IPS-NIHi11 (cell line): Measurements from ENCODE around the gene CLPTM1.
"Not testable (repeated sequence)": the region's sequence is repeated elsewhere in the genome, so short reads cannot be mapped to it uniquely, and the experiment has no call there.

Experiments used
- DNase-seq: peaks from one replicate; pipeline ENCODE4 v3.0.0; 2012; ENCODE audit warnings: mixed read lengths, low spot score

CLPTM1 gene

GRCh38 chr19:44975444-44975843 lies 20.3 kb downstream of the CLPTM1 start:
- DNase-seq, result no peak

GRCh38 chr19:44984005-44984404 lies 28.8 kb downstream of the CLPTM1 start:
- no peak for DNase-seq

- no peak for DNase-seq
These were observed 30.3 kb downstream of the CLPTM1 start for GRCh38 chr19:44985445-44985844.

GRCh38 chr19:44986389-44986788 lies 31.2 kb downstream of the CLPTM1 start:
- DNase-seq, result no peak

GRCh38 chr19:44987148-44987675 lies 32.0 kb downstream of the CLPTM1 start:
- no peak for DNase-seq

GRCh38 chr19:44988273-44988672 lies 33.1 kb downstream of the CLPTM1 start:
- DNase-seq, result no peak

GRCh38 chr19:44988896-44989556 lies 33.8 kb downstream of the CLPTM1 start:
- DNase-seq, result peak; percentile 88

- no peak for DNase-seq
These were observed 35.3 kb downstream of the CLPTM1 start for GRCh38 chr19:44990459-44990858.

GRCh38 chr19:44990966-44991365 lies 35.8 kb downstream of the CLPTM1 start:
- no peak for DNase-seq

GRCh38 chr19:44992336-44993163 lies 37.4 kb downstream of the CLPTM1 start:
- DNase-seq, result no peak

GRCh38 chr19:44993526-44993925 lies 38.3 kb downstream of the CLPTM1 start:
- no peak for DNase-seq

GRCh38 chr19:44993926-44994537 lies 38.9 kb downstream of the CLPTM1 start:
- no peak for DNase-seq

- DNase-seq, result no peak
These were observed 42.8 kb downstream of the CLPTM1 start for GRCh38 chr19:44998025-44998424.

GRCh38 chr19:44999131-44999925 lies 44.1 kb downstream of the CLPTM1 start:
- DNase-seq, result not testable (repeated sequence)

- DNase-seq, result not testable (repeated sequence)
These were observed 45.5 kb downstream of the CLPTM1 start for GRCh38 chr19:45000665-45001064.

GRCh38 chr19:45001087-45001739 lies 46.0 kb downstream of the CLPTM1 start, which contains the start of gene RELB:
Gene RELB (plus strand): TSS chr19:45001464. CDS start chr19:45001580, 116 bp downstream.
- DNase-seq, result peak; percentile 99

GRCh38 chr19:45003485-45003884 lies 48.3 kb downstream of the CLPTM1 start:
- no peak for DNase-seq

GRCh38 chr19:45005787-45006186 lies 50.6 kb downstream of the CLPTM1 start:
- DNase-seq, result no peak

- peak; percentile 14 for DNase-seq
These were observed 53.4 kb downstream of the CLPTM1 start for GRCh38 chr19:45008552-45008951.

- no peak for DNase-seq
These were observed 54.6 kb downstream of the CLPTM1 start for GRCh38 chr19:45009625-45010255.

- no peak for DNase-seq
These were observed 55.1 kb downstream of the CLPTM1 start for GRCh38 chr19:45010306-45010705.
